HG03175 (cell line): ENCODE data around the gene PIM1.
"Not testable (repeated sequence)": the region's sequence is repeated elsewhere in the genome, so short reads cannot be mapped to it uniquely, and the experiment has no call there.

ENCODE experiments used
- ATAC-seq: cut with Tn5 transposase; IDR thresholded peaks from one replicate; pipeline ENCODE4 v1.9.1; 2021; ENCODE audit warnings: mild to moderate bottlenecking, moderate library complexity; ENCODE audit not compliant: unreplicated experiment

Gene PIM1

GRCh38 chr6:37169496-37170272 is at the start of gene PIM1:
TSS of gene PIM1 (plus strand) at chr6:37170152. CDS start at chr6:37170576, 424 bp downstream.
- ATAC-seq, result peak; percentile 68

- no peak for ATAC-seq
These were observed 48.4 kb upstream of the PIM1 start for GRCh38 chr6:37121556-37121955.

GRCh38 chr6:37122861-37123260 is 47.1 kb upstream of the PIM1 start:
- no peak for ATAC-seq

- ATAC-seq, result no peak
These were observed 45.8 kb upstream of the PIM1 start for GRCh38 chr6:37123957-37124729.

- ATAC-seq, result no peak
These were observed 44.0 kb upstream of the PIM1 start for GRCh38 chr6:37125774-37126492.

- ATAC-seq, result no peak
These were observed 43.4 kb upstream of the PIM1 start for GRCh38 chr6:37126493-37126958.

GRCh38 chr6:37126961-37127616 is 42.9 kb upstream of the PIM1 start:
- no peak for ATAC-seq

GRCh38 chr6:37127961-37128862 is 41.7 kb upstream of the PIM1 start:
- ATAC-seq, result no peak

- not testable (repeated sequence) for ATAC-seq
These were observed 41.0 kb upstream of the PIM1 start for GRCh38 chr6:37128863-37129443.

- no peak for ATAC-seq
These were observed 40.4 kb upstream of the PIM1 start for GRCh38 chr6:37129566-37129965.

GRCh38 chr6:37130704-37131103 is 39.2 kb upstream of the PIM1 start:
- ATAC-seq, result no peak

- ATAC-seq, result no peak
These were observed 38.6 kb upstream of the PIM1 start for GRCh38 chr6:37131104-37131959.

- ATAC-seq, result no peak
These were observed 38.0 kb upstream of the PIM1 start for GRCh38 chr6:37131960-37132253.

GRCh38 chr6:37134036-37134395 is 35.9 kb upstream of the PIM1 start:
- no peak for ATAC-seq

- ATAC-seq, result no peak
These were observed 35.4 kb upstream of the PIM1 start for GRCh38 chr6:37134396-37135191.

GRCh38 chr6:37135835-37136694 is 33.9 kb upstream of the PIM1 start:
- ATAC-seq, result no peak

- no peak for ATAC-seq
These were observed 33.1 kb upstream of the PIM1 start for GRCh38 chr6:37136821-37137200.
